Hepatic stellate cell (primary cell): ENCODE data around the gene KRT84.

Experiments
- DNase-seq: peaks from one replicate; pipeline ENCODE4 v3.0.0; 2011; ENCODE audit warnings: low spot score

The KRT84 gene

DNA sequence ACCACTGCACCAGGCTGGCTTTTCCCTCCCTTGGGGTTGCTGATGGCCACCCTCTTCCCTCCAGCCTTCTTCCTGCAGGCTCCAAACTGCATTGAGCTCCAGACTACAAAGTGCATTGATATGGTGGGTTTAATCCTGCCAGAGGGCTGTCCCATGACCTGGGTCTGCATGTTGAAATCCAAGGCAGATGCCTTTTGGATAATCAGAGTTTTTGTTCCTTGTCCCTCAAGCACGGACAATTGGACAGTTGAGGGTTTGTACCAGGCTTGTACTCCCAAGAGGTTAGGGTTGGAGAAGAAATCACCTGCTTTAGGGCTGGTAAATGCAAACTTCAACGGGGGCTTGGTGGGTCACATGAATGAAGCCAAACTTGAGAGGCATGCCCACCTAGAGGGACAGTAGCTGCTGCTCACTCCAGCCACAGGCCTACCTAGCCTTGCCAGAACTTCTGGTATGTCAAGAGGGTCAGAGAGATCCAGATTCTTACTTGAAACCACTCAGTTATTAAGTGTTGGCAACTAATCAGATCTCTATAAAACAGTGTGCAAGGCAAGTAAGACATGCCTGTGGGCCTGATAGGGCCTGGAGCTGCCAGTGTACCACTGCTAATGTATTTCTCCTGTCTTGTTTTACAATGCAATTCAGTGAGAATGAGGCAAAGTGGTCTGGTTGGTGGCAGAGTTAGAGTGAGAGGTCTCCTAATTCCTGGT is 42.5 kb downstream of the KRT84 start:
- no peak for DNase-seq

DNA sequence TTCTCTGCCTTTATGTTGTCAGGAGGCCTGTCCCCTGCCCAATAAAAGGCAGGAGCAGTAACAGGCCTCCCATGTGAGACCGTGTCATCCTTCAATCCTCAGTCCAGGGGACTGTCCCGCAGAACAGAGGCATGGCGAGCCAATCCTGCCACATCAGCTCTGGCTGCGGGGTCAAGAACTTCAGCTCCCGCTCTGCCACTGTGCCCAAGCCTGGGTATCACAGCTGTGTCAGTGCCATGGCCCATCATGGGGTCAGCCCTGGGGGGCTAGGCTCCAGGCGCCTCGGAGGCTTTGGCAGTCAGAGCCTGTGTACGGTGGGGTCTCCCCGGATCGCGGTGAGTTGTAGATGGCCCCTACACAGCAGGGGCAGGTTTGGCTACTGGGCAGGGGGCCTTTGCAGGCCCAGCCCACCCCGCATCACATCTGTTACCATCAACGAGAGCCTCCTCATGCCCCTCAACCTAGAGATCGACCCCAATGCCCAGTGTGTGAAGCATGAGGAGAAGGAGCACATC is 44.3 kb downstream of the KRT84 start:
- DNase-seq = no peak

DNA sequence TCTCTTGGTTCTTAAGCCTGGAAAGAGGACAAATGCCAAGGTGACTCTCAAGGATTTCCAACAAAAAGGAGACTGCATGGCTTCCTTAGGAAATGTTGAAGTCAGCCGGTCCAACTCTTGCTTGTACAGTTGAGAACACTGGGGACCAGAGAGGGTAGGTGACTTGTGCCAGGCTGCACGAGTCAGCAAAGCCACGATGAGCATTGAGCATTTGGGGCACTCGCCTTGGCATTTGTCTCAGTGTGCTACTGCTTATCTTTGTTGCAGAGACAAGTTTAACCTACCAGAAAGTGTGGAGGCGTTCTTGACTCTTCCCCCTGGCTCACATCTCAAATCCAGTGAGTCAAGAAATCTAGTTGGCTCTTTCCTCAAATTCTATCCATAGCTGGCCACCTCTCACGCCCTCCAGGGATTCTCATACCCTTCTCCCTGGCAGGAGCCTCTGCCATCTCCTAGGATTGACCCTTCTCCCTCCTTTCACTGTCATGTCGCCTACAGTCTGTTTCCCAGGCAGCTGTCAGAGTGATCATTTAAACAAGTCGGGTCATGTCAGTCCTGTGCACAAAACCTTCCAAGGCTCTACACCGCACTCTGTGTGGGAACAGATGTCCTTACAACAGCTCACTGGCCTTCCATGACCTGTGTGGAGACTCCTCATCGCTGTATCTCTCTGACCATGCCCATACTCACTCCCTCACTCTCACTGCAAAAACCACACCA is 47.1 kb downstream of the KRT84 start:
- DNase-seq = no peak

DNA sequence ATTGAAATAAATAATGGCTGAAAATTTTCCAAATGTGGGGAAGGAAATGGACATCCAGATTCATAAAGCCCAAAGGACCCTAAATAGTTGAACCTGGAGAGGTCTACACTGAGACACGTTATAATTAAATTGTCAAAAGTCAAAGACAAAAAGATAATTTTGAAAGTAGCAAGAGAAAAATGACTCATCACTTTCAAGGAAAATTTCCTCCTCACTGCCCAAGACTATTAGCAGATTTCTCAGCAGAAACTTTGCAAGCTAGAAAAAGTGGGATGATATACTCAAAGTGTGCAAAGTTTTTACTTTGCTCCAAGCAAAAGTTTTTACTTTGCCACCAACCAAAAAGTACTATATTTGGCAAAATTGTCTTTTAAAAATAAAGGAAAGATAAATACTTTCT is 48.4 kb downstream of the KRT84 start:
- DNase-seq = no peak

DNA sequence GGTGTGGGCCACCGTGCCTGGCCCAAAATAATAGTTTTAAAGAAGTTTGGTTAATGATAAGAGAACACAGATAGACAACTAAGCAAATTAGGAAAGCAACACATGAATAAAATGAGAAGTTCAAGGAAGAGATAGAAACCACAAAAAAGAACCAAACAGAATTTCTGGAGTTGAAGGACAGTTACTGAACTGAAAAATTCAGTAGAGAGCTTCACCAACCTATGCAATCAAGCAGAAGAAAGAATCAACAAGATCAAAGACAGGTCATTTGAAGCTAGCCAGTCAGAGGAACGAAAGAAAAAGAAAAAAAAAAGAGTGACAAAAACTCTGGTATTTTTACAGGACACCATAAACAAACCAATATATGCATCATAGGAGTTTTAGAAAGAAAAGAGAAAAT is 48.8 kb downstream of the KRT84 start:
- no peak for DNase-seq

- DNase-seq = no peak
These were observed 49.7 kb downstream of the KRT84 start for GRCh38 chr12:52335598-52336262.

- DNase-seq = no peak
These were observed 51.3 kb downstream of the KRT84 start for GRCh38 chr12:52334185-52334584.

DNA sequence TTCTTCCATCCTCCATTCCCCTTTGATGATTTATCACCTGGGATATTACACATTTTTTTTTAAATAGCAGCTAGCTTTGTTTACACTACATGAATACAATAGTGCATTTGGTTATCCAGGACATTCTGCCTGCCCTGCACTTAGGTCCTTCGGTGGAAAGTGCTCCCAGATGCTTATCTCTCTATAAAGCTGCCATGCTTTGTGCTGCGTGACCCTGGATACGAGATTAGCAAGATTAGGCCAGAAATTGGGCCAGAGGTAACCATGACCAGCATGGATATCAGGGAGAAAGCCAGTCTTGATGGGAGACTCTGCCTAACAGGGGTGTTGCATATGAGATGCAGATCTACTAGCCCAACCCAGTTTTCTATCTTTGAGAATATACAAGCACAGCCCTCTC is 52.1 kb downstream of the KRT84 start:
- no peak for DNase-seq

DNA sequence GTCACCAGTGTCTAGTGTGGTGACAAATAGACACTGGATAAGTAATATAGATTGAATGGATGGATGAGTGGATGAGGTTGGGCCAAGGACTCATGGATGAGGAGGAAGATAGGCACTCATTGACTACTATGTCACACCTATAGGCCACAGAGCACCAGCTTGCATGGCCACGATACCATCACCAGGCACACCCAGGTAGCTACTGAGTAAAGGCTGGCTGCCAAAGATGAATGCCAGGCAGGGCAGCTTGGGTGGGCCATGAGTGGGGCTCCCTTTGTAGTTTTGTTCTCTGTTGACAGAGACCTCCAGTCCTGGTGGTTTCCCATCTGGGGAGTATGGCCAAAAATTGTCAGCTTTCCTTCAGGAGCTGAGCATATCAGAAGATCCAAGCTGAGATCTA is 53.1 kb downstream of the KRT84 start:
- no peak for DNase-seq

DNA sequence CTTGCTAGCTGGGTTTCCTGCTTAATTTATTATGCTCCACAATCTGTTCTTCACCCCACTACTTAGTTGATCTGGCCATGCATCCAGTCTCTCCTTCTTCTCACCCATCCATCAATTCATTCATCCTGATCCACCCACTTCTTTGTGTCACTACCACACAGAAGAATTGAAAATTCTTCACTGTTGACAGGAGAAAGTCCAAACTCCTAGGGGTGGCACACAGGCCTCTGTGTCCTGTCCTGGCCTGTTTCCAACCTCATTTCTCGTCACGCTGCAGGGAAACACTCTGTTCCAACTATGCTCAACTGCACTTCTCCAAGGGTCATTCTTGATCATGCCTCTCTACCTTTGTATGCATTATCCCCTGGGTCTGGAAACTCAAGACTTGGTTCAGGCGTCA is 53.6 kb downstream of the KRT84 start:
- DNase-seq = no peak

DNA sequence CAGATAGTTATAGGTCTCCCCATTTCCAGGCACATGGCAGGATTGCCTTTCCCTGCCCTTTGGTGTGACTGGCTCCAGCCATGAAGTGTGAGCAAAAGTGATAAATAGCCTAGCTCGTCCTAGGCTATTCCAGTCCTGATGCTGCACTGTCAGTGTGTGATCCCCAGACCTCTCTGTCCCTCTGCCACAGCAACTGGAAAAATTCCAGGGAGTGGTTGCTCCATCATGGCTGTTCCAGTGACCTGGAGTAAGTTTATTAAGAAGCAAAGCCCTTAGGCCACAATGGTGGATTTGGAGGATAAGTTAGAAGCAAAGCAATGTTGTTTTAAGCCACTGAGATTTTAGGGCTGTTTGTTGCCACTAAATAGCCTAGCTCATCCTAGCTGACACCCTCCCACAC is 54.4 kb downstream of the KRT84 start:
- no peak for DNase-seq

GRCh38 chr12:52327830-52328500 is 57.5 kb downstream of the KRT84 start:
- DNase-seq = no peak
